IPS DF 4.7 (cell line): Measurements from ENCODE around the gene KHSRP.
"Not testable (repeated sequence)": the region's sequence is repeated elsewhere in the genome, so short reads cannot be mapped to it uniquely, and the experiment has no call there.

Experiments used
- DNase-seq: peaks from one replicate; pipeline ENCODE4 v3.0.0-alpha.2; 2013; ENCODE audit warnings: low spot score; ENCODE audit errors: extremely low read depth

The KHSRP gene

DNA sequence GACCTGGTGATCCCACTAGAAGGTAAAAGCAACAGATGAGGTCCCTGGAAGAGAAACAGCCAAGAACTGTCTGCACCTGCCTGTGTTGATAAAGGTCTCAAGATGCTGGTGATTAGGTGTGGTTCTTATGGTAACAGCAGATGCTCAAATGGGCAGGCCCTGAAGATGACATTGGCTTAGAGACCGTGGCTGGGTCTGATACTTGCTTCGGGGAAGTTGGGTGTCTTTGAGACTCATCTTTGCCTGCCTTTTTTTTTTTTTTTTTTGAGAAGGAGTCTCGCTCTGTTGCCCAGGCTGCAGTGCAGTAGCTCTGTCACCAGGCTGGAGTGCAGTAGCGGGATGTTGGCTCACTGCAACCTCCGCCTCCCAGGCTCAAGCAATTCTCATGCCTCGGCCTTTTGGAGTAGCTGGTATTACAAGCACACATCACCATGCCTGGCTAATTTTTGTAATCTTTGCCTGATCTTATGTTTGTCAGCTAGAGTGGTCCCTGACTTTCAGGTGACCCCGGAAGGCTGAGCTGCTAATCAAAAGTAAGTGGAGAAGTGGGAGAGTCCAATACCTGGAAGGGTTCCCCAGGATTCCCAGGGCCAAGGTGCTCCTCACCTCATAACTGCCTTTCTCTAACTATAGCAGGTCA, 27.1 kb upstream of the KHSRP start:
- no peak for DNase-seq

DNA sequence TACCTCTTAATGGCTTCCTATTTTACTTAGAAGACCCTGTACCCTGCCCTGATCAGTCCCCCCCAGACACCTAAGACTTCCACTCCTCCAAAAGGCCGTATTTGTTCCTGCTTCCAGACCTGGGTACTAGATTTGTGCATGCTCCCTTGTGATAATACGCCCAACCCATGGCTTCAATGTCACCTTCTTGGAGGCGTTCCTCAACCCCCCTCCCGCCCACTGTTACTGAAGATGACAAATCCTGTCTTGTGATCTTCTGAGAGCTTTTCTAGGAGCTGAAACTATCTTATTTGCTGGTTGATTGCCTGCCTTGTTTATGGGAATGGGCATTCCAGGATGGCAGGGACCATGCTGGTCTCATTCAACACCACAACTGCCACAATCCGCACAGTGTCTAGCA, 25.6 kb upstream of the KHSRP start:
- DNase-seq, result no peak

DNA sequence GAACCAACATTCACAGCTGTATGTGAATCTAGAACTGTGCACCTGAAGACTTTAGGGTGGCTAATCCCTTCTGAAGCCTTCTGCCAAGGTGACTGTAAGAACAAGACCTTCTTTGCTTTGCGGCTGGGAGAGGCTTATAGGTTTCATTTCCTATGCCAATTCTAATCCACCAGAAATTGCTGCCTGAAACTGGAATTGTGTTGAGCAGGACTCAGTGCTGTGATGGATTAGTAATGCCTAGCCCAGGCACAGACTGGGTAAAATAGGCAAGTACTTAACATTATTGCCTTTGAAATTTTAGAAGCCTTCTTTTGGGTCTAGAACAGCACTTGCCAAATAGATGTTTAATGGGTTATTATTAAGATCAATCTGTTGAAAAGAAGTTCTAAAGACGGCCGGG, 23.4 kb upstream of the KHSRP start:
- no peak for DNase-seq

DNA sequence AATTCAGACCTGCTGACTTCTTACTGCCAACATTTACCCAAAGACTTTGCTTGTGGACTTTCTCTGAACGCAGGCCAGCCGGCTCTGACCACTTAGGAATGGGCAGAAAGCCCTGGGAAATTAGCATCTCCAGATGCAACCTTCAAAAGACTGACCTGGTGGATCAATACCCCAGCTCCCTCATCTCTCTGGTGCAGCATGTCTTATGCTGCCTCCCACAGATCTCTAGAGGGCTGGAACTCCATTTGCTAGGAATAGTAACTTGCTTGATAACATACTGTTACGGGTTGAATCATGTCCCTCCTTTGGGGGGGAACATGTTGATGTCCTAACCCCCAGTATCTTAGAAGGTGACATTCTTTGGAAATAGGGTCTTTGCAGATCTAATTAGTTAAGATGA, 21.8 kb upstream of the KHSRP start:
- DNase-seq, result no peak

DNA sequence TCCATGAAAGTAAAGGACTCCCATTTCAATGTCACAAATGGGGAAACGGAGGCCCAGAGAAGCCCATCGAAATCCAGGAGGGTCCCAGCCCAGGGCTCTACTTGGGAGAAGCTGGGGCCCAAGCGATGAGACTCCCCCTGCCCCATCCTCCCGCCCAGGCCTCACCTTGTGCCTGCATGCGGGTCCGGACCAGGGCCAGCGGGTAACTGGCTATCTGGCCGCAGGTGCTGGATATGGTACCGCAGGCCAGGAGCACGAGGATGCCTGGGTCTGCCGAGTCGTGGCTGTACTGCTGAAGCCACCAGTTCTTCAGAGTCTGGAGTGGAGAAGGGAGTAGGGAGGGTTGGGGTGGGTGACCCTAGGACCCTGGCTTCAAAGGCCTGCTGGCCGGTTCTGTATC, 19.4 kb upstream of the KHSRP start:
- no peak for DNase-seq

DNA sequence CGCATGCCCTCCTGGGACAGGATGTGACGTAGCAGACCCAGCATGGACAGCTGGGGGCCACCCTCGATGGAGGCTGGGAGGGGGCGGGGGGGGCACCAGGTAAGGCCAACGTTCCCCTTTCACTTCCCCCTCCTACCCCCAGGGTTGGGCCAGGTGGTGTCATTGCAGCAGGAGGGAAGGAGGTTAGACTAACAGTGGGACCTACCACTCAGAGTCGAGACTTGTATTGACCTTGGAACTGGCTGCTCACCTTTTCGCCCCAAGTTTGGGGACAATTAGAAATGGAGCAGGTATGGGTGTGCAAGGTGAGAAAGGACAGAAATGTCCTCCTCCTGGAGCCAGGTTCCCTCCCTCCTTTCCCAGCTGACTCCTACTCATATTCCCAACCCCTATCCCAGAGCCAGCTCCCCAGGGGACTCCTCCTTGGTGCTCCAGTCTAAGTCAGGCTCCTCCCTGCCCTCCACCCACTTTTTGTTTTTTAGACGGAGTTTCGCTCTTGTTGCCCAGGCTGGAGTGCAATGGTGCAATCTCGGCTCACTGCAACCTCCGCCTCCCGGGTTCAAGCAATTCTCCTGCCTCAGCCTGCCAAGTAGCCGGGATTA, 17.6 kb upstream of the KHSRP start:
- DNase-seq, result no peak

DNA sequence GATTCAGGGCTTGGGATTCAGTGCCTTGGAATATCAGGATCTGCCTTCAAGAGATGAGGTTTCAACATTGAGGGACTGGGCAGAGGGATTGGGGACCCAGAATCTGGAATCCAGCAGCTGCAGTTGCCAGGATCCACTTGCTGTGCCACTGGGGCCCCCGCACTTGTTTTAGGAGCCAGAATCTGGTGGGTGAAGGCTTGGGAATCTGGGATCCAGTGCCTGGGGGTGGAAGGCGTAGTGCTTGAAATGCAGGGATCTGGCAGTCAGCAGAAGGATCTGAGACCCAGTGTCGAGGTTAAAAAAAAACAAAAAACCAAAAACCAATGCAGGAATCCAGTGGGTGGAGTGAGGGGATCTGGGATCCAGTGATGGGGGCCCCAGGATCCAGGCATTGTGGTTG, 16.3 kb upstream of the KHSRP start:
- no peak for DNase-seq

DNA sequence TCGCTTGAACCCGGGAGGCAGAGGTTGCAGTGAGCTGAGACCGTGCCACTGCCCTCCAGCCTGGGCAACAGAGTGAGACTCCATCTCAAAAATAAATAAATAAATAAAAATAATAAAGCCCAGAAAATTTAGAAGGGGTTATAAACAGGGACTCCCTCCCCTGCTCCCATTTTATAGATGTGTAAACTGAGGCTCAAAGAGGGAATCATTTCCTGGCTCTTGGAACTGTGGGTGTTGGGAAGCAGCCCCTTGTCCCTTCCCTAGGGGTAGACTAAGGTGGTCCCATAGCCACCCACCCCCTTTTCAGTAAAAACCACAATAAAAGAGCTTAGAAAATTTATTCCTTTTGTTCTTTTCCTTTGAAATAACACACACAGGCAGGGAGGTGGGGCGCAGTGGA, 15.1 kb upstream of the KHSRP start:
- DNase-seq, result no peak

DNA sequence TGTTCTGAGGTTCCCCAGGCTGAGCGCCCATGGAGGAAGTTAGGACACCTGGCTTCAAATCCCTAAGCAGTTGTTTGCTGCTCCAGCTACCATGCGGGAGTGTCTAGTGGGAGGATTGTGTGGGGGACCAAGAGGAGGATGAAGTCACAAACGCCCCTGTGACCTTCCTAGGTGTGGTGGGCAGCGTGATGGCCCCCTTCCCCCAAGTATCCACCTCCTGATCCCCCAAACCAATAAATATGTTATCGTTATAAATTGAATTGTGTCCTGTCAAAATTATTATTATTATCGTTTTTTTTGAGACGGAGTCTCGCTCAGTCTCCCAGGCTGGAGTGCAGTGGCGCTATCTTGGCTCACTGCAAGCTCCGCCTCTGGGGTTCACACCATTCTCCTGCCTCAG, 9.1 kb upstream of the KHSRP start, which contains the start of gene SLC25A41:
Gene SLC25A41 (minus strand): TSS at position 101 of the 400 bp plus-strand sequence. CDS start 70 bp downstream, at position 31.
- DNase-seq, result no peak

DNA sequence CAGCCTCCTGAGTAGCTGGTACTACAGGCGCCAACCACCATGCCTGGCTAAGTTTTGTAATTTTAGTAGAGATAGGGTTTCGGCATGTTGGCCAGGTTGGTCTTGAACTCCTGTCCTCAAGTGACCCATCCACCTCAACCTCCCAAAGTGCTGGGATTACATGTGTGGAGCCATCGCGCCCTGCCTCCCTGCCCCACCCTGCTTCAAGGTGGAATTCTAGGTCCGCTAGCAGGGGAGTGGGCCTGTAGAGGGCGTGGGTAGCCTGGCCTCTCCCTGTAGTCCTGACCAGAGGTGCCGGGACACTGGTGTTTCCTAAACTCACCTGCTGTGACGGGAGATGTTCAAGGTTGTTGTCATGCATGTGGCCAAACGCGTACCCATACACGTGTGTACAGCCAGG, 8.6 kb upstream of the KHSRP start:
- no peak for DNase-seq

DNA sequence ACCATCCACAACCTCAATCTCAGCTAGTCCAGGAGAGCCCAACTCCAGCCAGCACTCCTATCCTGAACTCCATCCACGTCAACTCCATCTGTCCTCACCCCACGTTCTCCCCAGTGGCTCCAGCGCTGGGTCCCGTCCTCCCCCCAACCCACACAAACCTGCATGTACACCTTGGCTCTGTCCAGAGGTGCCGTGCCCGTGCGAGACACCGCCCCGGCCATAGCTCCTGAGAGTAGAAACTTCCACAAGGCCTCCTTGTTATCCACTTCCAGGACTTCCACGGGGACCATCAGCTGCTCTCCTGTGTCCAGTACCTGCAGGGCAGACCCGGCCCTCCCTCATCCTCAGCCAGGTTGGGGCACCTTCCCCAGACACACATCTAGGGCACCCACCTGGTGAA, 7.3 kb upstream of the KHSRP start:
- no peak for DNase-seq

DNA sequence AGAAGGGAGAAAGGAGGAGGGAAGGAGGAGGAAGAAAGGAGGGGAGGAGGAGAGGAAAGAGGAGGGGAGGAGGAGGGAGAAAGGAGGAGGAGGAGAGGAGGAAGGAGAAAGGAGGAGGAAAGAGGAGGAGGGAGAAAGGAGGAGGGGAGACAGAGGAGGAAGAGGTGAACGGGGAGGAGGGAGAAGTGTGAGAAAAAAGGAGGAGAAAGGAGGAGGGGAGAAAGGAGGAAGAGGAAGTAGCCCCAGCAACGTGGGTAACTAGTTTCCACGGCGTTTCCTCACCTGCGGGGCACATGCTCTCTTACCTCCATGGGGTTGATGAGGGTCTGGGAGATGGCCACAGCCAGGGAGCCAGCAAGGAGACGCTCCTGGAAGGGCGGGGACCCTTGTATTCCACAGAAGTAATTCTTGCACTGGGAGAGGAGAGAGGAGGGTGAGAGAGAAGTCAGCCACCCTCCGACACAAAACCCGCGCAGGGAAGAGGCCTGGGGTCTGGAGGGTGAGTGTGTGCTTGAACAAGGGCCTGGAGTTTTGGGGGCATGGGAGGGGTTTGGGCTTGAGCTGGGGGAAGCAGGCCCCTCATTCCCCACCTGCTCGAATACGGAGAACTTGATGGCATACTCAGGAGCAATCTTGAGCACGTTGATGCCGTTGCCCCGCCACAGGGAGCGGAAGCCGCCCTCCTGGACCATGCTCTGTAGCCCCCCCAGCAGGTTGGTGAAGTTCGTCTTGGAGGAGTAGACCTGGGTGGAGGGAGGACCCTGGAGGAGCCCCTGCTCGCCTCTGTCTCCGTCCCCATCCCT, 5.0 kb upstream of the KHSRP start:
- DNase-seq, result no peak

DNA sequence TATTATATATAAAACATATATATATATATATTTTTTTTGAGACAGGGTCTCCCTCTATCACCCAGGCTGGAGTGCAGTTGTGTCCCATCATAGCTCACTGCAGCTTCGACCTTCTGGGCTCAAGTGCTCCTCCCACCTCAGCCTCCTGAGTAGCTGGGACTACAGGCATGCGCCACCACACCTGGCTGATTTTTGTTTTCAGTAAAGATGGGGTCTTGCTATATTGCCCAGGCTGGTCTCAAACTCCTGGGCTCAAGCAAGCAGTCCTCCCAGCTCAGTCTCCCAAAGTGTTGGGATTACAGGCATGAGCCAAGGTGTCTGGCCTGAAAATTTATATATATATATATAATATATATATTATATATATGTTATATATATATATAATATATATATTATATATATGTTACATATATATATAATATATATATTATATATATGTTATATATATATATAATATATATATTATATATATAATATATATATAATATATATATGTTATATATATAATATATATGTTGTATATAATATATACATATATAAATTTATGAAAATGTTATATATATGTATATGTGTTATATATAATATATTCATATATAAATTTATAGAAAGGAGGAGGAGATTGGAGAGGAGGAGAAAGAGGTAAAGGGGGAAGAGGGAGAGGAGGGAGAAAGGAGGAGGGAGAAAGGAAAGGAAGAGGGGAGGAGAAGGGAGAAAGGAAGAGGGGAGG, 4.2 kb upstream of the KHSRP start:
- not testable (repeated sequence) for DNase-seq

DNA sequence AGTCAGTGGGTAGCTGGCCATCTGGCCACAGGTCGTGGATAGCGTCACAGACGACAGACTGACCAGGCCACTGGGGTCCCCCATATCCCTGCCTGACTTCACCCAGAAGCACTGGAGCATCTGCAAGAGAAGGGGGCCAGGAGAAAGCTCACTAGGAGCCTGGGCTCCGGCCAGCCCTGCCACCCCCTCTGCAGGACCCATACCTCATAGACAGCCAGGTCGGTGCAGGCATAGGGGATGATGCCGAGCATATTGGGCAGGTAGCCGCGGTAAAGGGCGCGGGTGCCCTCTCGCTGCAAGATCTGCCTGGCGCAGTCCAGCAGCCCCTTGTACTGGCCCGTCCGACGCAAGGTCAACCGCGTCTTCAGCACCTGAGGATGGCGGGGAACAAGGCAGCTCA, 2.5 kb upstream of the KHSRP start:
- DNase-seq, result no peak

DNA sequence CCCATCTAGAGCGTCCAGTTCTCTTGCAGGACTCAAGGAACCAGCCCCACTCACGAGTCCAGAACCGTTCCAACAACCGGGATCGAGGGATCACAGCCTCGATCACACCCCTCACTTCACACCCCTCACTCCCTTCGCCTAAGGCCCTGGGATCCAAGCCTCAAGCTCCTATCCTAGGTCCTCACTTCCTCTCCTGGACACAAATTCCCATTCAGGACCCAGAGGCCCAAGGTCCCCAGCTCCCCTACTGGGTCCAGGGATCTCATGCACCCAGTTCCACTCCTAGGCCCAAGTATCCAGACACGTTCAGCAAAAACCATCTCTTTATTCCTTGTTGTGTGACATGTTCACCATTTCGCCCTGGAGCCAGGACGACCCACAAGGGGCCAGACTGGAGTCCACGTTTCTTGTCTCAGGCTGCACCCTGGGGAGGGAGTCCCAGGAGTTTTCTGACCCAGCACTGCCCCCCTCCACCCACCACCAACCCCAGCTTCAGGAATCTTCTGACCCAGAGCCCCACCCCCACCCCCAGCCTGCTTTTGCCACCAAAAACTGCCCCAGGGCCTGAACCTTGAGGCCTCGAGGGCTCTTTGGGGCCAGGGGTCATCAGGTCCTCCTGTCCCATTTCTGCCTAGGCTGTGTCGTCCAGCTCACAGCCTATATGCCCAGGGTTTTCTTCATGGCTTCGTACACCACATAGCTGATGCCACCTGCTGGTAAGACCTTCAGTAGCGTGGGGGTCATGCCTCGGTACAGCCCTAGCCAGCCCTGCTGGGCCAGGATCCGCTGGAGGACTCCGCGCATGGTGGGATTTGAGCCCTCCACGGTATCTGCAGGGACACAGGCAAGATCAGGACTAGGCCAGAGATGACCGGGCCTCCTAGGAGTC, 1.4 kb upstream of the KHSRP start:
- no peak for DNase-seq

DNA sequence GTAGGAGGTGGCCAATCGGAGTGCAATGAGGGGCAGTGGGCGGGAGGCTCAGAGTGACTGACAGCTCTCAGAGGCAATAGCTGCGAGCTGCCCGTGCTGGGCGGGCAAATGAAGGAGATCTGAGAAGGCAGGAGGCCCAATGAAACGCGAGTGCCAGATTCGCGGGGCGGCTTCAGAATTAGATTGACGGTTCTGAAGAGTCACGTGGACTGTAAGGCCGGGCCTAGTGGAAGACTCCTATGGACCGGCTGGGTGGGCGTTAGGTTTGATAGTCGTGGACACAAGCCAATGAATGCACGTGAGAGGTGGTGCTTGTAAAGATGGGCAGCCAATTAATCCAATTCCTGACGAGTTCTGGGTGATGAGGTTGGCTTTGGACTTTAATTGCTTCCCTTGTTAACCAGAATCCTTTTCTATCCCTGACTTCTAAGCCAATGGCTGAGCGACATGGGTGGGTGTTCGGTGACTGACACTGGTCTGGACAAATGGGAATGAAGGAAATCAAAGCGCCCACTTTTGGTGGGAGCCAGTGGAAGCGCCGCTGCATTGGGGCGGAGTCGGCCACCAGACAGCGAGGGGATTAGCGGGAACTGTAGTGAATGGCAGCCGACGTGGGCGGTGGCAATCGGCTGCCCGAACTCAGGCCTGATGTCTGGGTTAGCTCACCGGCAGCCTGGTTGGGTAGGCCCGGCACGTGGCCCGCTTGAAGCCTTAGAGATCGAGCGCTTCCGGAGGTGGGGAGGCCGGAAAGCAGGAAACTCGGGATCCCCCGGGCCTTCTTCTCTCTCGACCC, 524 bp upstream of the KHSRP start:
- DNase-seq, result peak; percentile 100

DNA sequence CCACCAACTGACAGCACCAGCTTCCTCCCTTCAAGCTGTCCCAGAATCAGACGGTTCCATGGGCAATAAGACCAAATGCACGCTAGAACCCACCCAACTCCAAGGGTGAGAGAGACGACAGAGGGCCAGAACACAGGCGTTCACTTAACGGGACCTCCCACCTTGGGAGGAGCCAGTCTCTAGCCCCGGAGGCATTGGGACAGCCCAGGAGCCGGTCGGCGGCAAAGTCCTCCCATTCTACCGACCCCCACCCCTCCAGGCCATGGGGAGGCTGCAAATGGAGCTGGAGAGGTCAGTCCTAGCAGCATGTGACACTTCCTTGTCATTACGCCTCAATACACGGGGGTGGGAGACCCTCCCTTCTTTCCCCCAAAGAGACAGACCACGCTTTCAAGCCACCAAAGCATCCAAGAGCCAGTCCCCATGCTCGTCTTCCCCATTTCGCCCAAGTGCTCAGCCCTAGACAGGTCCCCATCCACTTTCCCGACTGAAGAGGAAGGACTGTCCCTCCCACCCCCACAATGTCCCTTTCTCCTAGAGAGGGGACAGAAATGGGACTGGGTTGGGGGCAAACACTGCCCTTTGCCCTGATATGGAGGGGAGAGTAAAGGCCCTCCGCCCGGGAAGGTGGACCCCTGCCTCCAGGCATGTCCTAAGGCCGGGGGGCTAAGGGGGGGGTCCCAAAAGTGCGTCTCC, 964 bp downstream of the KHSRP start:
- no peak for DNase-seq

DNA sequence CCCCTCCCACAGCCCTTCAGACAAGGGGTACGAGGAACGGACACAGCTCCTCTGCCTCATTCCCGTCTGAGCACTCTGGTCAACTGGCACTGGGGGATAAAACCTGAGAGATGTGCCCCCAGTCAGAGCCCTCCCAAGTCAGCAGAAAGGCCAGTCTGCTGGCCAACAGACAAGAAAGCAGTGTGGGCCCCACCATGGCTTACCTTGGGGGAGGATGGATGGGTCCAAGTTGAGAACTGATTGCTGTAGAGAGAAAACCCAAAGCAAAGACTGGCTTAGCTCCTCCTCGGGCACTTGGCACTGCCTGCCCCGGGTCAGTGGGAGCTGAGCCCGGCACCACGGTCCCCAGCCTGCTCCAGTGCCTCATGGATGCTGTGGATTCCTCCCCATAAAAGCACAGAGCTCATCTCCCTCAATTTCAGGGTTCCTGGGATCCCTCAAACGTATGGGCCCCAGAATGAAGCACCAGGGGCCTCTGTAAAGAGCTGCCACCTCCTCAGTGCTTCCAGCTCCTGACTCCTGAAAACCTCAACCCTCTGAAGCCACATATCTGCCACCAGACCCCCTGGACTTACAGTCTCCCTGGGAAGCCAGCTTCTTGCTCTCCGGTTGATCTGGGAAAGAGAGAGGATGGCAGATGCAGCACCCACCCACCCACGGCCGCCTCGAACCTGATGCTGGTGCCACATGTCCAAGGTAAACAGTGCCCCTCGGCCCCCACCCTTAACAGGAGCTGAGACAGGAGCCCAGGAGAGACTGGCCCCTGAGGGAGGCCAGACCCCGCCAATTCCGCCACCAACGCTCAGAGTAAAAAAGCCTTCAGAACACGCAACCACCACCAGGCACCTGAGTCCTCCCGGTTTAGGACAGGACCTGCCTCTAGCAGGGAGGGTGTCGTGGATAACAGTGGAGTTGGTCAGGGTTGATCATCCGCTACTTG, 3.3 kb downstream of the KHSRP start:
- DNase-seq, result no peak

DNA sequence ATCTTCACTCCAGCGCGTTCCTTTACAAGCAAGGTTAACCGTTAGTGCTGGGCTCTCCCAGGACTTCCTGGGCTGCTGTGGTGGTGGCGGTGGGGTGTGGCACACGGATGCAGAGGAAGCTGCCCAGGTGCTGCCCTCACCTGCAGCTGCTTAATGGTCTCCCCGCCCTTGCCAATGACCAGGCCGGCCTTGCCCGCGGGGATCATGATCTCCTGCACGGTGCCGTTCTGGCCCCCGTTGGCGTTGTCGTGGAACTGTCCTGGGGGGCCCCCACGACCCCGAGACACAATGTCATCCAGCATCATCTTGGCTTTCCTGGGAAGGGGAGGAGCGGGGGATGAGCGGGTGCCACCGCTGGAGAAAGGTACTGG, 6.1 kb downstream of the KHSRP start:
- DNase-seq, result no peak
